ENCODE measurements around the gene OSBPL2.
A peak's percentile ranks its signal among the peaks of the same experiment; 100 is the strongest.

OSBPL2 gene

GRCh38 chr20:62316331-62317166 is 78.2 kb downstream of the OSBPL2 start:
- Histone ChIP-seq H3K27ac (ENCODE audit: low read depth, low read length) (no peak overlapping the region), H3K4me3 (ENCODE audit: low read length) (no peak overlapping the region), H4K8ac (ENCODE audit: low read depth, low read length) (no peak overlapping the region), H3K79me2 (ENCODE audit: control insufficient read depth, insufficient read depth, low read length) (no peaks in the 10 kb centered on the region), H3K23ac (ENCODE audit: low read length) (no peak overlapping the region), H2BK120ac (ENCODE audit: low read depth, low read length) (no peak overlapping the region), H2BK15ac (replicated peaks; ENCODE audit: low read depth) (no peak overlapping the region), H3K4me1 (ENCODE audit: control insufficient read depth, low read depth, low read length) (no peaks in the 10 kb centered on the region), H3K56ac (ENCODE audit: low read length) (no peak overlapping the region), H3K9ac (ENCODE audit: low read length) (no peak overlapping the region), H4K5ac (ENCODE audit: low read length) (no peak overlapping the region), H3K36me3 (ENCODE audit: control insufficient read depth, insufficient read depth, low read length) (peaks cover 12% of the 10 kb centered on the region), H3K4ac (ENCODE audit: low read depth, low read length) (no peak overlapping the region), H3K4me2 (ENCODE audit: low read length) (no peak overlapping the region), H3K27me3 (ENCODE audit: insufficient read depth, low read length, poor library complexity) (no peaks in the 10 kb centered on the region), H2BK5ac (ENCODE audit: low read length) (no peak overlapping the region), H2AK5ac (ENCODE audit: low read length) (no peak overlapping the region), H3K79me1 (ENCODE audit: low read length) (no peaks in the 10 kb centered on the region), H3K18ac (ENCODE audit: low read length) (no peak overlapping the region)
- WGBS (ENCODE audit: extremely low coverage, insufficient coverage, low lambda C conversion rate), result no CpG with 5 or more reads among the region's 40 CpGs
- DNase-seq, result no peak

- no peaks in the 10 kb centered on the region for H3K27me3 ChIP-seq (ENCODE audit: insufficient read depth, low read length, poor library complexity)
- H3K4me2 ChIP-seq (ENCODE audit: low read length), result no peak overlapping the region
- H3K18ac ChIP-seq (ENCODE audit: low read length), result no peak overlapping the region
- no peak overlapping the region for H3K56ac ChIP-seq (ENCODE audit: low read length)
- no peak overlapping the region for H3K4ac ChIP-seq (ENCODE audit: low read depth, low read length)
- H3K4me3 ChIP-seq (ENCODE audit: low read length), result no peak overlapping the region
- no peak overlapping the region for H3K27ac ChIP-seq (ENCODE audit: low read depth, low read length)
- H4K5ac ChIP-seq (ENCODE audit: low read length), result no peak overlapping the region
- no CpG with 5 or more reads among the region's 18 CpGs for WGBS (ENCODE audit: extremely low coverage, insufficient coverage, low lambda C conversion rate)
- H3K4me1 ChIP-seq (ENCODE audit: control insufficient read depth, low read depth, low read length), result no peaks in the 10 kb centered on the region
- H3K79me2 ChIP-seq (ENCODE audit: control insufficient read depth, insufficient read depth, low read length), result no peaks in the 10 kb centered on the region
- no peak overlapping the region for H2AK5ac ChIP-seq (ENCODE audit: low read length)
- no peak for DNase-seq
- peaks cover 12% of the 10 kb centered on the region for H3K36me3 ChIP-seq (ENCODE audit: control insufficient read depth, insufficient read depth, low read length)
- H4K8ac ChIP-seq (ENCODE audit: low read depth, low read length), result no peak overlapping the region
- no peaks in the 10 kb centered on the region for H3K79me1 ChIP-seq (ENCODE audit: low read length)
- no peak overlapping the region for H2BK15ac ChIP-seq (replicated peaks; ENCODE audit: low read depth)
- H2BK5ac ChIP-seq (ENCODE audit: low read length), result no peak overlapping the region
- no peak overlapping the region for H3K9ac ChIP-seq (ENCODE audit: low read length)
- no peak overlapping the region for H2BK120ac ChIP-seq (ENCODE audit: low read depth, low read length)
- no peak overlapping the region for H3K23ac ChIP-seq (ENCODE audit: low read length)
These were observed 78.9 kb downstream of the OSBPL2 start for GRCh38 chr20:62317167-62317655.

- H3K36me3 ChIP-seq (ENCODE audit: control insufficient read depth, insufficient read depth, low read length), result peaks cover 8% of the 10 kb centered on the region
These were observed 80.4 kb downstream of the OSBPL2 start for GRCh38 chr20:62318400-62319345.

GRCh38 chr20:62319346-62319909 is 81.1 kb downstream of the OSBPL2 start:
- Histone ChIP-seq H3K9ac (ENCODE audit: low read length) (no peak overlapping the region), H4K8ac (ENCODE audit: low read depth, low read length) (no peak overlapping the region), H3K27ac (ENCODE audit: low read depth, low read length) (no peak overlapping the region), H3K56ac (ENCODE audit: low read length) (no peak overlapping the region), H3K79me1 (ENCODE audit: low read length) (no peaks in the 10 kb centered on the region), H2BK120ac (ENCODE audit: low read depth, low read length) (no peak overlapping the region), H2AK5ac (ENCODE audit: low read length) (no peak overlapping the region), H4K5ac (ENCODE audit: low read length) (no peak overlapping the region), H3K18ac (ENCODE audit: low read length) (no peak overlapping the region), H3K36me3 (ENCODE audit: control insufficient read depth, insufficient read depth, low read length) (peaks cover 8% of the 10 kb centered on the region), H2BK15ac (replicated peaks; ENCODE audit: low read depth) (no peak overlapping the region), H3K79me2 (ENCODE audit: control insufficient read depth, insufficient read depth, low read length) (no peaks in the 10 kb centered on the region), H2BK5ac (ENCODE audit: low read length) (no peak overlapping the region), H3K27me3 (ENCODE audit: insufficient read depth, low read length, poor library complexity) (no peaks in the 10 kb centered on the region), H3K4me2 (ENCODE audit: low read length) (no peak overlapping the region), H3K4ac (ENCODE audit: low read depth, low read length) (no peak overlapping the region), H3K4me3 (ENCODE audit: low read length) (no peak overlapping the region), H3K23ac (ENCODE audit: low read length) (no peak overlapping the region), H3K4me1 (ENCODE audit: control insufficient read depth, low read depth, low read length) (no peaks in the 10 kb centered on the region)
- DNase-seq, result no peak
- WGBS (ENCODE audit: extremely low coverage, insufficient coverage, low lambda C conversion rate), result no CpG with 5 or more reads among the region's 29 CpGs

More at GRCh38 chr20:62318400-62319345, 80.4 kb downstream of the OSBPL2 start:
- Histone ChIP-seq H2BK120ac (ENCODE audit: low read depth, low read length) (no peak overlapping the region), H3K27ac (ENCODE audit: low read depth, low read length) (no peak overlapping the region), H2AK5ac (ENCODE audit: low read length) (no peak overlapping the region), H3K4me2 (ENCODE audit: low read length) (no peak overlapping the region), H3K79me1 (ENCODE audit: low read length) (no peaks in the 10 kb centered on the region), H3K4ac (ENCODE audit: low read depth, low read length) (no peak overlapping the region), H2BK5ac (ENCODE audit: low read length) (no peak overlapping the region), H4K8ac (ENCODE audit: low read depth, low read length) (no peak overlapping the region), H3K79me2 (ENCODE audit: control insufficient read depth, insufficient read depth, low read length) (no peaks in the 10 kb centered on the region), H4K5ac (ENCODE audit: low read length) (no peak overlapping the region), H3K18ac (ENCODE audit: low read length) (no peak overlapping the region), H3K9ac (ENCODE audit: low read length) (no peak overlapping the region), H3K4me1 (ENCODE audit: control insufficient read depth, low read depth, low read length) (no peaks in the 10 kb centered on the region), H3K4me3 (ENCODE audit: low read length) (no peak overlapping the region), H3K27me3 (ENCODE audit: insufficient read depth, low read length, poor library complexity) (no peaks in the 10 kb centered on the region), H2BK15ac (replicated peaks; ENCODE audit: low read depth) (no peak overlapping the region), H3K56ac (ENCODE audit: low read length) (no peak overlapping the region), H3K23ac (ENCODE audit: low read length) (no peak overlapping the region)
- no CpG with 5 or more reads among the region's 36 CpGs for WGBS (ENCODE audit: extremely low coverage, insufficient coverage, low lambda C conversion rate)
- DNase-seq, result no peak

- H2BK15ac ChIP-seq (replicated peaks; ENCODE audit: low read depth), result no peak overlapping the region
- no peak overlapping the region for H3K56ac ChIP-seq (ENCODE audit: low read length)
- H3K23ac ChIP-seq (ENCODE audit: low read length), result no peak overlapping the region
- H2AK5ac ChIP-seq (ENCODE audit: low read length), result no peak overlapping the region
- peak; percentile 64 for DNase-seq
- no peak overlapping the region for H4K8ac ChIP-seq (ENCODE audit: low read depth, low read length)
- no peak overlapping the region for H3K4ac ChIP-seq (ENCODE audit: low read depth, low read length)
- H3K18ac ChIP-seq (ENCODE audit: low read length), result no peak overlapping the region
- H3K4me2 ChIP-seq (ENCODE audit: low read length), result no peak overlapping the region
- no peak overlapping the region for H2BK120ac ChIP-seq (ENCODE audit: low read depth, low read length)
- WGBS (ENCODE audit: extremely low coverage, insufficient coverage, low lambda C conversion rate), result no CpG with 5 or more reads among the region's 22 CpGs
- no peaks in the 10 kb centered on the region for H3K79me2 ChIP-seq (ENCODE audit: control insufficient read depth, insufficient read depth, low read length)
- H3K4me3 ChIP-seq (ENCODE audit: low read length), result no peak overlapping the region
- H3K4me1 ChIP-seq (ENCODE audit: control insufficient read depth, low read depth, low read length), result no peaks in the 10 kb centered on the region
- H3K27ac ChIP-seq (ENCODE audit: low read depth, low read length), result no peak overlapping the region
- no peak overlapping the region for H4K5ac ChIP-seq (ENCODE audit: low read length)
- H3K27me3 ChIP-seq (ENCODE audit: insufficient read depth, low read length, poor library complexity), result no peaks in the 10 kb centered on the region
- no peak overlapping the region for H3K9ac ChIP-seq (ENCODE audit: low read length)
- H3K36me3 ChIP-seq (ENCODE audit: control insufficient read depth, insufficient read depth, low read length), result peaks cover 9% of the 10 kb centered on the region
- H3K79me1 ChIP-seq (ENCODE audit: low read length), result no peaks in the 10 kb centered on the region
- no peak overlapping the region for H2BK5ac ChIP-seq (ENCODE audit: low read length)
These were observed 82.4 kb downstream of the OSBPL2 start for GRCh38 chr20:62320581-62321354.
